Measurements from ENCODE around the gene C1GALT1. TPM values are rescaled to one million over a fixed set of nuclear protein-coding genes. Genes with fewer than 3 reads are reported as not detected.

Gene C1GALT1
- total and polyA plus RNA-seq, 2 donors (not counting 3 experiments of a cell fraction or from before 2014, with no cell fraction given), result 18.3 to 31.1 TPM

GRCh38 chr7:7292085-7292484, 109.7 kb downstream of the C1GALT1 start:
- Histone ChIP-seq H3K27me3 (ENCODE audit: control insufficient read depth in 2 of 2, insufficient read depth in 2 of 2, low read length in 2 of 2) (no peaks in the 10 kb centered on the region), H3K9me3 (replicated peaks; ENCODE audit: control insufficient read depth, insufficient read depth, low read length) (no peaks in the 10 kb centered on the region), H4K20me1 (replicated peaks; ENCODE audit: control insufficient read depth, extremely low read depth, insufficient read depth, low read length) (no peaks in the 10 kb centered on the region), H3K4me2 (ENCODE audit: insufficient read depth, low read length) (no peak overlapping the region), H3K79me2 (ENCODE audit: control insufficient read depth, insufficient read depth, low read length) (no peaks in the 10 kb centered on the region), H3K36me3 (ENCODE audit: control insufficient read depth in 2 of 2, extremely low read depth in 1 of 2, insufficient read depth in 2 of 2, low read length in 2 of 2) (no peaks in the 10 kb centered on the region), H3K9ac (replicated peaks; ENCODE audit: extremely low read depth, insufficient read depth, low read length) (no peak overlapping the region), H3K4me1 (ENCODE audit: control insufficient read depth, extremely low read depth, insufficient read depth, low read length) (no peaks in the 10 kb centered on the region), H3K9me1 (replicated peaks; ENCODE audit: control insufficient read depth, extremely low read depth, insufficient read depth, low read length) (no peaks in the 10 kb centered on the region), H3K27ac (ENCODE audit: insufficient read depth, low read depth, low read length) (no peak overlapping the region), H2AFZ (ENCODE audit: low read depth, low read length) (no peak overlapping the region), H3K4me3 (replicated peaks in 1 of 3; ENCODE audit: insufficient read depth in 1 of 3, low read depth in 1 of 3, low read length in 3 of 3) (no peak overlapping the region)
- dilution Hi-C loops (cut with MboI; ENCODE audit: extremely low pct_ligation_motif_present, low sequenced_read_pairs) (no loop called here), intact Hi-C loops (cut with micrococcal nuclease) (no loop called here)
- FAIRE-seq (no peak), DNase-seq (ENCODE audit: low read depth, low spot score) (no peak)
- no peak for TF ChIP-seq POLR2AphosphoS5 (IDR thresholded peaks at IDR 0.05; ENCODE audit: insufficient read depth, low read depth, low read length)
- ChIA-PET CTCF (no interaction called here), POLR2A (no interaction called here)
- BruUV-seq (replicated peaks), result no TSS peak

- Histone ChIP-seq H4K20me1 (replicated peaks; ENCODE audit: control insufficient read depth, extremely low read depth, insufficient read depth, low read length) (no peaks in the 10 kb centered on the region), H3K4me2 (ENCODE audit: insufficient read depth, low read length) (no peak overlapping the region), H3K79me2 (ENCODE audit: control insufficient read depth, insufficient read depth, low read length) (no peaks in the 10 kb centered on the region), H3K9me1 (replicated peaks; ENCODE audit: control insufficient read depth, extremely low read depth, insufficient read depth, low read length) (no peaks in the 10 kb centered on the region), H3K4me3 (replicated peaks in 1 of 3; ENCODE audit: insufficient read depth in 1 of 3, low read depth in 1 of 3, low read length in 3 of 3) (no peak overlapping the region), H3K9ac (replicated peaks; ENCODE audit: extremely low read depth, insufficient read depth, low read length) (no peak overlapping the region), H2AFZ (ENCODE audit: low read depth, low read length) (no peak overlapping the region), H3K9me3 (replicated peaks; ENCODE audit: control insufficient read depth, insufficient read depth, low read length) (no peaks in the 10 kb centered on the region), H3K27me3 (ENCODE audit: control insufficient read depth in 2 of 2, insufficient read depth in 2 of 2, low read length in 2 of 2) (no peaks in the 10 kb centered on the region), H3K4me1 (ENCODE audit: control insufficient read depth, extremely low read depth, insufficient read depth, low read length) (no peaks in the 10 kb centered on the region), H3K36me3 (ENCODE audit: control insufficient read depth in 2 of 2, extremely low read depth in 1 of 2, insufficient read depth in 2 of 2, low read length in 2 of 2) (no peaks in the 10 kb centered on the region), H3K27ac (ENCODE audit: insufficient read depth, low read depth, low read length) (no peak overlapping the region)
- intact Hi-C loops (cut with micrococcal nuclease) (no loop called here), dilution Hi-C loops (cut with MboI; ENCODE audit: extremely low pct_ligation_motif_present, low sequenced_read_pairs) (no loop called here)
- FAIRE-seq (no peak), DNase-seq (ENCODE audit: low read depth, low spot score) (no peak)
- TF ChIP-seq, protein P1, sequence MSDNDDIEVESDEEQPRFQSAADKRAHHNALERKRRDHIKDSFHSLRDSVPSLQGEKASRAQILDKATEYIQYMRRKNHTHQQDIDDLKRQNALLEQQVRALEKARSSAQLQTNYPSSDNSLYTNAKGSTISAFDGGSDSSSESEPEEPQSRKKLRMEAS (IDR thresholded peaks at IDR 0.05; ENCODE audit: insufficient read depth, insufficient read length), result no peak
- TF ChIP-seq POLR2A (IDR thresholded peaks at IDR 0.05; ENCODE audit: low read depth, low read length) (no peak), MYC (IDR thresholded peaks at IDR 0.05; ENCODE audit: low read depth, low read length) (no peak), JUN (IDR thresholded peaks at IDR 0.05; ENCODE audit: borderline replicate concordance, insufficient read depth, insufficient read length, low read depth) (no peak), FOS (IDR thresholded peaks at IDR 0.05; ENCODE audit: borderline replicate concordance, insufficient read depth, low read length) (no peak), GATA2 (IDR thresholded peaks at IDR 0.05; ENCODE audit: insufficient read depth, insufficient read length, low read depth, low read length) (no peak), POLR2AphosphoS5 (IDR thresholded peaks at IDR 0.05; ENCODE audit: insufficient read depth, low read depth, low read length) (no peak), EZH2 (IDR thresholded peaks at IDR 0.05; ENCODE audit: borderline replicate concordance, low read depth, low read length, severe bottlenecking) (no peak)
- TF ChIP-seq, protein P2, sequence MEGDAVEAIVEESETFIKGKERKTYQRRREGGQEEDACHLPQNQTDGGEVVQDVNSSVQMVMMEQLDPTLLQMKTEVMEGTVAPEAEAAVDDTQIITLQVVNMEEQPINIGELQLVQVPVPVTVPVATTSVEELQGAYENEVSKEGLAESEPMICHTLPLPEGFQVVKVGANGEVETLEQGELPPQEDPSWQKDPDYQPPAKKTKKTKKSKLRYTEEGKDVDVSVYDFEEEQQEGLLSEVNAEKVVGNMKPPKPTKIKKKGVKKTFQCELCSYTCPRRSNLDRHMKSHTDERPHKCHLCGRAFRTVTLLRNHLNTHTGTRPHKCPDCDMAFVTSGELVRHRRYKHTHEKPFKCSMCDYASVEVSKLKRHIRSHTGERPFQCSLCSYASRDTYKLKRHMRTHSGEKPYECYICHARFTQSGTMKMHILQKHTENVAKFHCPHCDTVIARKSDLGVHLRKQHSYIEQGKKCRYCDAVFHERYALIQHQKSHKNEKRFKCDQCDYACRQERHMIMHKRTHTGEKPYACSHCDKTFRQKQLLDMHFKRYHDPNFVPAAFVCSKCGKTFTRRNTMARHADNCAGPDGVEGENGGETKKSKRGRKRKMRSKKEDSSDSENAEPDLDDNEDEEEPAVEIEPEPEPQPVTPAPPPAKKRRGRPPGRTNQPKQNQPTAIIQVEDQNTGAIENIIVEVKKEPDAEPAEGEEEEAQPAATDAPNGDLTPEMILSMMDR (IDR thresholded peaks at IDR 0.05; ENCODE audit: extremely low read depth in 1 of 2, insufficient read depth in 1 of 2, low read depth in 1 of 2, low read length in 2 of 2), result no peak
- ChIA-PET POLR2A (no interaction called here), CTCF (no interaction called here)
- BruUV-seq (replicated peaks), result no TSS peak
These were observed 110.3 kb downstream of the C1GALT1 start for GRCh38 chr7:7292608-7293007.

Measured in endothelial cell of umbilical vein (primary cell).